CD4-positive, CD25-positive, alpha-beta regulatory T cell (primary cell): ENCODE data around the gene APBB1IP. TPM values are rescaled to one million over a fixed set of nuclear protein-coding genes. Genes with fewer than 3 reads are reported as not detected.

Experiments
- ATAC-seq, 2 donors: fragments of 150-1000 bp; cut with Tn5 transposase; one replicate each; pipeline ENCODE4 v1.10.0; 2021; ENCODE audit warnings: low read depth in 2 of 2, moderate number of reproducible peaks in 2 of 2, moderate library complexity in 1 of 2
- DNase-seq, 3 donors: peaks; one replicate each; pipeline versions ENCODE4 v3.0.0 to v3.0.0-alpha.2; 2012 to 2022; ENCODE audit warnings: mixed read lengths in 1 of 3
- H3K27ac ChIP-seq: one replicate; pipeline ENCODE4 v1.7.0; 2013; ENCODE audit warnings: mild to moderate bottlenecking, low read length; ENCODE audit not compliant: insufficient read depth, poor library complexity, severe bottlenecking
- H3K27me3 ChIP-seq: one replicate; pipeline ENCODE4 v1.7.0; 2013; ENCODE audit warnings: low read length; ENCODE audit not compliant: control insufficient read depth, insufficient read depth
- H3K36me3 ChIP-seq: one replicate; pipeline ENCODE4 v1.7.0; 2013; ENCODE audit warnings: mild to moderate bottlenecking, low read length, moderate library complexity; ENCODE audit not compliant: control insufficient read depth, insufficient read depth
- H3K4me1 ChIP-seq: 2 replicates; pipeline ENCODE4 v1.7.0; 2013; ENCODE audit warnings: mild to moderate bottlenecking, low read length; ENCODE audit not compliant: insufficient read depth, control insufficient read depth, poor library complexity, severe bottlenecking
- H3K4me3 ChIP-seq: one replicate; pipeline ENCODE4 v1.7.0; 2013; ENCODE audit warnings: low read depth, mild to moderate bottlenecking, low read length, moderate library complexity
- H3K9me3 ChIP-seq, 2 experiments: 1 replicate in 1 of 2; 2 replicates in 1 of 2; pipeline ENCODE4 v1.7.0; 2013; ENCODE audit warnings: low read length in 2 of 2, mild to moderate bottlenecking in 1 of 2, moderate library complexity in 1 of 2; ENCODE audit not compliant: control insufficient read depth in 2 of 2
- H3K27ac Mint-ChIP-seq, 3 donors: one replicate each; pipeline ENCODE4 v1.8.0; 2020 to 2022; ENCODE audit warnings: mild to moderate bottlenecking in 3 of 3, mixed read lengths in 3 of 3, moderate library complexity in 2 of 3
- H3K27me3 Mint-ChIP-seq: one replicate; pipeline ENCODE4 v1.8.0; 2022; ENCODE audit warnings: mild to moderate bottlenecking, mixed read lengths
- H3K36me3 Mint-ChIP-seq: one replicate; pipeline ENCODE4 v1.8.0; 2020; ENCODE audit warnings: mixed read lengths
- H3K4me1 Mint-ChIP-seq, 4 donors: one replicate each; pipeline ENCODE4 v1.8.0; 2020 to 2022; ENCODE audit warnings: mixed read lengths in 4 of 4, mild to moderate bottlenecking in 1 of 4
- H3K4me3 Mint-ChIP-seq, 4 donors: one replicate each; pipeline ENCODE4 v1.8.0; 2020 to 2022; ENCODE audit warnings: mild to moderate bottlenecking in 4 of 4, mixed read lengths in 4 of 4, moderate library complexity in 3 of 4
- H3K9me3 Mint-ChIP-seq, 7 donors: one replicate each; pipeline ENCODE4 v1.8.0; 2020 to 2022; ENCODE audit warnings: mixed read lengths in 7 of 7, mild to moderate bottlenecking in 3 of 7, moderate library complexity in 2 of 7
- polyA plus RNA-seq, 4 donors: library from polyadenylated mRNA; unstranded; fragments of 300-500 nt; fragmentation: Illumina TruSeq; gene quantifications; one replicate each; pipeline ENCODE4 v1.2.3, GENCODE V29; 2021
- total RNA-seq: library from RNA; stranded (reverse); gene quantifications from one replicate; pipeline ENCODE4 v1.2.3, GENCODE V29; 2022

Gene APBB1IP
- total and polyA plus RNA-seq, 5 donors from 2014 or later = 44.1 to 86.4 (median 51.3) TPM

DNA sequence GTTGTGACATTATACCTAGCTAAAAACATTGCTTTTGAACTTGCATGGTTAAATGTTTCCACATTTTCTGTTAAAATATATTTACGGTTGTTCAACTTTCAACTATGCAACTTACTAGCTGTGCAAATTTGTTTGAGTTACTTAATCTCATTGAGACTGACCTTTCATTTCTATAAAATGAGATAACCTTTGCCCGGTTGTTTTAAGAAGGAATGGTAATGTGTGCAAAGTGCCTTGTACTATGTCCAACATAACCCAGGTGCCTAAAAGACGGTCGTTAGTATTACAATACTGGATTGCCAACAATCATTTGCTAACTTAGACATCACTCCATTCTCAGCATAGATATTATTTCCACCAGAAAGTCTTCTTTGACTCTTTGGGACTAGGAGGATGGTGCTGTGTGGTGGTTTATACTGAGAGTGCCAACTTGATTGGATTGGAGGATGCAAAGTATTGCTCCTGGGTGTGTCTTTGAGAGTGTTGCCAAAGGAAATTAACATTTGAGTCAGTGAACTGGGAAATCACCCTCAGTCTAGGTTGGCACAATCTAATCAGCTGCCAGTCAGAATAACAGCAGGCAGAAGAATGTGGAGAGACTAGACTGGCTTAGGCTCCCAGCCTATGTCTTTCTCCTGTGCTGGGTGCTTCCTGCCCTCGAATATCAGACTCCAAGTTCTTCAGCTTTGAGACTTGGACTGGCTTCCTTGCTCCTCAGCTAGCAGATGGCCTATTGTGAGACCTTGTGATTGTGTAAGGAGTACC, 174.2 kb downstream of the APBB1IP start:
- H3K4me1 ChIP-seq = no peaks in the 10 kb centered on the region
- no peaks in the 10 kb centered on the region for H3K9me3 ChIP-seq
- no peaks in the 10 kb centered on the region for H3K9me3 Mint-ChIP-seq
- H3K4me3 Mint-ChIP-seq = no peak overlapping the region
- H3K27ac Mint-ChIP-seq = no peak overlapping the region
- no peak overlapping the region for H3K4me3 ChIP-seq
- H3K4me1 Mint-ChIP-seq = no peaks in the 10 kb centered on the region
- H3K36me3 ChIP-seq = no peaks in the 10 kb centered on the region
- ATAC-seq (no peak), DNase-seq (no peak)
- H3K27ac ChIP-seq = no peak overlapping the region
- no peaks in the 10 kb centered on the region for H3K36me3 Mint-ChIP-seq
- H3K27me3 Mint-ChIP-seq = peaks cover 27% of the 10 kb centered on the region
- H3K27me3 ChIP-seq = peaks cover 8% of the 10 kb centered on the region

Other genes with a start within 250 kb of the APBB1IP start
- not detected for gene GAD2, start 221.6 kb upstream of the APBB1IP start, total RNA-seq
- gene GAD2, start 221.6 kb upstream of the APBB1IP start, polyA plus RNA-seq = not detected